Activated CD4-positive, alpha-beta T cell treated with anti-CD3 and anti-CD28 coated beads, Interleukin-2, amount 50 U/mL, for 4 hours (primary cell): ENCODE data around the gene SZT2.
"Not testable (repeated sequence)": the region's sequence is repeated elsewhere in the genome, so short reads cannot be mapped to it uniquely, and the experiment has no call there.

ENCODE experiments used
- DNase-seq, 2 experiments: peaks; one replicate each; pipeline ENCODE4 v3.0.0-alpha.2; 2020

SZT2 gene

DNA sequence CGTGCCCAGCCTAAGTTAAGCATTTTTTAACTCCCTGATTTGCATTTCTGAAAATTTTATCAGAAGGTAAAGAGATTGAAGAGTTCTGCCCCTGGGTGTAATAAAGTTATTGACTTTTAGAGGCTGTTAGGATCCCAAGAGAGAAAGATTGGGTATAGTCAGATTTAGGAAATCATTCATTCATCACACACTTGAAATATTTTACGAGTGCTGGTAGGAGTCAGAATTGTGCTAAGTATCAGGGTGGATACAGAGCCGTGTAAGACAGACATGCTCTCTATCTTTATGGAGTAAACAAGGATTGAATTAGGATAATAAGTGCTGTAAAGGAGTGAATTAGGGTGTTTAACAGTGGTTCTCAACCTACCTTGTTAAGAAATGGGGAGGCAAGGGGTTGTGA lies 3.0 kb downstream of the SZT2 start:
- no peak for DNase-seq

DNA sequence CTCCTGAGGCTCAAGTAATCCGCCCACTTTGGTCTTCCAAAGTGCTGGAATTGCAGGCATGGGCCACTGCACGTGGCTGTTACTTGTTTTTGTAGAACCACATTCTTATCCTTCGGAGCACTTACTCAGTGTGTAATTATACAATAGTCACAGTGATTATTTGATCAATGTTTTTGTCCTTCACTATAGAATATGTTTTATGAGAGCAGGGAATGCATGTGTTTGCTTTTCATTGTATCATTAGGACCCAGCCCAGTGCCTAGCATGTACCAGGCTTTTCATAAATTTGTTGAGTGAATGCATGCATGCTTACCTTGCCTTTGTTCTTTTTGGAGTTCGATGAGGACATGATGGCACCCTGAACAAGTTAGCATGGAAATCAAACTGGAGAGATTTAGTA lies 5.8 kb downstream of the SZT2 start:
- DNase-seq: no peak

DNA sequence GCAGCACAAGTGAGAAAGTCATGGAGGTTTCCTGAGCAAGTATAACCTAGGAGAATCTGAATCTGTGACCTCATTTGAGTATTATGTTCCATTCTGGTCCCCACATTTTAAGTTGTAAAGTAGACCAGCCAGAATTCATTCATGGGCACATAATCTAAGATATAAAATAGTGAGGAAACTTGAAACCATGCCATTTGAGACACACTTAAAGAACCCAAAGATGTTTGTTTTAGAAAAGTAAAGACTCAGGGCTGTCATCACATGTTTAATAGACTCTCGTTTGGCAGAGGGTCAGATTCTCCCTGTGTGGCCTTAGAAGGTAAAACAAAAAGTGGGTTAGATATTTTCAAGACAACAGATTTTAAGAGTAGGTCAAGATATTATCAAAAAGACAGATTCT lies 6.4 kb downstream of the SZT2 start:
- DNase-seq: no peak

DNA sequence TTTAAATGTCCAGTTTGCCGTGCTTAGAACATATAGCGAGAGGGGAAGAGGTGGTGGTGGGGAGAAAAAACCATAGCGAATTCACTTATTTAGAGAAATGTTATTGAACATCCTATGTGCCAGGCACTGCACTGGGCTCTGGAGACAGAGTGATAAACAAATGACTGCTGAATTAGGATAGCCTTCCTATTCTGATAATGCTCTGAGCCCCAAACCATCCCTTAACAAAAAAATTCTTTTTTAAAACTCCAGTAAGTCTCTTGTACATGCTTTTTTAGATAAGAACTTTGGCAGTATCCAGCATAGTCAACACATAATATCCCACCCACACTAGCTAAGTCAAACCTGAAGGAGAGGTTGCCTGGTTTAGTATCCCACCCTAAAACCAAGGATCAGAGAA lies 8.5 kb downstream of the SZT2 start:
- DNase-seq: no peak

DNA sequence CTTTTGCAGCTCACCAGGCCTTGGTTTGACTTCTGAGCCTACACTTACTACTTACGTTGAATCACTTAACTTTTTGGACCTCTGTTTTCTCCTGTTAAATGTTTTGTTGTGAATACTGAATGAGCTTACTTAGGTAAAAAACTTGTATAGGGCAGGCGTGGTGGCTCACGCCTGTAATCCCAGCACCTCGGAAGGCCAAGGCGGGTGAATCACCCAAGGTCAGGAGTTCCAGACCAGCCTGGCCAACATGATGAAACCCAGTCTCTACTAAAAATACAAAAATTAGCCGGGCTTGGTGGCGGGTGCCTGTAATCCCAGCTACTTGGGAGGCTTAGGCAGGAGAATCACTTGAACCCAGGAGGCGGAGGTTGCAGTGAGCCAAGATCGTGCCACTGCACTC lies 10.7 kb downstream of the SZT2 start:
- DNase-seq: not testable (repeated sequence)

DNA sequence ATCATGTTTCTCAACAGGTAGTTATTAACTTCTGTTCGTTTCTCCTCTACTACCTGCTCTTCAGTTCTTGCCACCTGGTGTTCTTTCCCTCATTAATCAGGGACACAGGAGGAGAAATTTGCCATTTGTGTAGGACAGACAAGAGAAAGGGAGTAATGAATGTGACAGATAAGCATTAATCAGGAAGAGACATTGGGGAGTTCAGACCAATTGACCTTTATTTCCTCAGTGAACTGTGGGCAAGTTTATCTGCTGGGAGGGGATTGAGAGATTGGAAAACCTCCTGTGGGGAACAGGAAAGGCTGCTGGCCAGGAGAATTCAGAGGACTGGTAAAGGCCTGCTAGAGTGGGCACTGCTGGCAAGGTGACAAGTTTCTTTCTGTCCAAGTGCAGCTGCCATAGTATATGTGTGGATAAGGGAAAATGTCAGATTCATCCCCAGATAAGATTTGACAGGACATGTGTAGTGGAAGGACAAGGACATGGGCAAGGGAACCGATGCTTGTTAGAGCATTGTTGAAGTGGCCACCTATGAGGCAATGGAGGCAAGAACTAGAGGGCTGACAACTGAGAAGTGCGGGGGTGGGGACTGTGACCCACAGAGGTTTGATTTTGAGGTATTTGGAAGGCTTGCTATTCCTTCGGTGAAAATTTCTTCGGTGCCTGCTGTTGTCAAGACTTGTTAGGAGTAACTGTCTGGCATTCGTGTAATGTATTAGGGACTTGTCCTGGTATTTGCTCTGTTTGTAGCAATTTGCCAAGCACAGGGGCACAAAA lies 12.6 kb downstream of the SZT2 start:
- DNase-seq: no peak

DNA sequence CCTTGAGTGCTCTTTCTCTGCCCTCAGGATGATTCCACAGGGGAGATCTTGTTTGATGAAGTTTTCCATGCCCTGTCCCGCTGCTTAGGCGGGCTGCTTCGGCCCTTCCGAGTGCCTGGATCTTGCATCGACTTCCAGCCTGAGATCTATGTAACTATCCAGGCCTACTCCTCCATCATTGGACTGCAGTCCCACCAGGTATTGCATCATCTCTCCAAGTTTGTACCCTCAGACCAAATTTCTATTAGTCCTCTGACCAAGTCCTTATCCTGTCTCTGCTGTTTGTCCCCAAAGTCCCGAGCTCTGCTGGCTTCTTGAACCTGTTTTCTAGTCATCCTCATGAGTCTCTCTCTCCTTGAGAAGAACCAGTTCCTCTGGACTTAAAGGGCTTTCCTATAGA lies 14.7 kb downstream of the SZT2 start:
- DNase-seq: no peak

DNA sequence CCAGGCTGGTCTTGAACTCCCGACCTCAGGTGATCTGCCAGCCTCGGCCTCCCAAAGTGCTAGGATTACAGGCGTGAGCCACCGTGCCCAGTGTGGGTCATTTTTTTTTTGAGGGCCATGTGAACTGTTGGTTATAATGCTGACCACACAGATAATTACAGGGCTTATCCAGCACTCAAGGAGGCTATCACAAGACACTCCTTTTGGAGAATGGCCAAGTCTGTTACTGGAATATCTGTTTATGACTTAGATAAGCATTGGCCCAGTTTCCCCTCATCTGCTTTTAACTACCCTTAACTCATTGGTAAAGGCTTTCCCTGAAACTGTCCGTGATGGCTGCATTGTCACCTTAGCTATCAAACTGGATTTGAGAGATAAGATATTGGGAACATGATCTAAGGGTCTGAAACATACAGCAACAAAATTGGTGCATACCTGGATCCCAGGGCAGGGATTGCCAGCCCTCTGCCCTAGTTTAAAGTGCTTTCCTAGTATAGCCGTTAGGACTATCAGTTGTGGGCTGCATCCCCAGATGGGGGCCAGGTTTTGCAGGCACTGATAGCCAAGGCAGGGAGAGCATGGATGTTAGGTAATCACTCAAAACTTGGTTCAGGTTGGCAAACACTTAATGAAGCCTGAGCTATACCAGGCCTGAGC lies 15.6 kb downstream of the SZT2 start:
- no peak for DNase-seq

DNA sequence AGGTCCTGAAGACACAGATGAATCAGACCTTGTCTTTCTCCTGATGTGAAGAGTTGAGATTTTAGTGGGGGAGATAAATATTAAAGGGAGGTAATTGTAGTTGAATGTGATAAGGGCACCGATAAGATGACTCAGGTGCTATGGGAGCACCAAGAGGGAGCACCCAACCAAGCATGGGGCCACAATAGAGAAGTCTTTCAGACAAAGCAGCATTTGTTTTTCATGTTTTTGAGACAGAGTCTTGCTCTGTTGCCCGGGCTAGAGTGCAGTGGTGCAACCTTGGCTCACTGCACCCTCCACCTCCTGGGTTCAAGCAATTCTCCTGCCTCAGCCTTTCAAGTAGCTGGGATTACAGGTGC lies 16.2 kb downstream of the SZT2 start:
- no peak for DNase-seq

DNA sequence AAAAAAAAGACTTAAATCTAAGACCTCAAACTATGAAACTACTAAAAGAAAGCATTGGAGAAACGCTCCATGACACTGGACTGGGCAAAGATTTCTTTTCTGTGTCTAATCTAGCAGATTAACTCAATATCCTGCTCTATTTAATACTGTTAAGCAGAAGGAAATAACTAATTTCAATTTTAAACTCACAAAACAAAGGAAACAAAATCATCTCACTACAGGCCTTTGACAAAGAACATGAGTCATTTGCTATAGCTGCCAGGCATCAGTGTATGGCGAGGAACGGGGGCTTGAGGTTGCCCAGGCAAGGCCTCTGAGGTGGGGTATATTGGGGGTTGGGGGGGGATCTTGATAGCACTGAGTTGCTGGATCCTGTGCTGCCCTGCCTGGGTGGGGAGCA lies 20.9 kb downstream of the SZT2 start:
- no peak for DNase-seq

DNA sequence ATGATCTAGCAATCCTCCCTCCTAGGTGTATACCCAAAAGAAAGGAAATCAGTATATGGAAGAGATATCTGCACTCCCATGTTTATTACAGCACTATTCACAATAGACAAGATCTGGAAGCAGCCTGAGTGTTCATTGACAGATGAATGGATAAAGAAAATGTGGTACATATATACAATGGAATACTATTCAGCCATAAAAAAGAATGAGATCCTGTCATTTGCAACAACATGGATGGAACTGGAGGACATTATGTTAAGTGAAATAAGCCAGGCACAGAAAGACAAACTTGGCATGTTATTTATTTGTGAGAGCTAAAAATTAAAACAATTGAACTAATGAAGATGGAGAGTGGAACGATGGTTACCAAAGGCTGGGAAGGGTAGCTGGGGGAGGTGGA lies 23.7 kb downstream of the SZT2 start:
- DNase-seq: not testable (repeated sequence)

DNA sequence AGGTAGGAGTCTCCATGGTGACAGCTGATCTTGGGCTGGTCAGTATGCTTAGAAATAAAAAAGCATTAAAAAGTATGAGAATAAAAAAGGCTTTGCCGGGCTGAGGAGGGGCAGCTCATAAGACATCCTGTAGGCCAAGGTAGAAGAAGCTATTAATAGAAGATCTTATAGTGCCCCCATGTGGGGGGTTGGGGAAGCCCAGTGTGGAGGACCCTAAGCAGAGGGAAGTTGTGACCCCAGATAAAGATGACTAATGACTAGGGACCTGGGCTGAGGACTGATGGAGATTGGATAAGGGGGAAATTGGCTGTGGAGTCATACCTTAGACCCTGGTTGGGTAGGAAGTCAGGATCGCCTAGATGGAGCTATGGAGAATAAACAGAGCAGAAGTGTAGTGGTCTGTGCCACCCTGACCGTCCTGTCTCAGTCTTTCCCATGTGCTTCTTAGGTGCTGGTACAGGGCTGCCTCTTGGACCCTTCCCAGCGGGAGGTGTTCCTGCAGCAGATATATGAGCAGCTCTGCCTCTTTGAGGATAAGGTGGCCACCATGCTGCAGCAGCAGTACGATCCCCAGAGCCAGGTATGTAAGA lies 25.0 kb downstream of the SZT2 start:
- peak; percentile 56 to 61 for DNase-seq

DNA sequence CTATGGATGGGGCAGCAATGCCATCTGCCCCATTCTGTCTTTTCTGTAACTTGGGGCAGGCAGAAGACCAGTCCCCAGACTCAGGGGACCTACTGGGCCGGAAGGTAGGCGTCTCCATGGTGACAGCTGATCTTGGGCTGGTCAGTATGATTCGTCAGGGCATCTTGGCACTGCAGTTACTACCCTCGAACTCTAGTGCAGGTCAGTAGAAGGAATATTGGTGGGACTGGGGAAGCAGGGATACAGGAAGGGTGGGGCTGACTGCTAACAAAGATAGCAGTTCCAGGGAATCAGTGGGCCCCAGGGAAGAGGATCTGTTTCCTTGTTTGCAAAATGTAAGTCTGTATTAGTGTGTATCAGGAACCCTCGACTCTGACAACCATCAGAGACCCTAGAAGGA lies 26.2 kb downstream of the SZT2 start:
- DNase-seq: no peak

DNA sequence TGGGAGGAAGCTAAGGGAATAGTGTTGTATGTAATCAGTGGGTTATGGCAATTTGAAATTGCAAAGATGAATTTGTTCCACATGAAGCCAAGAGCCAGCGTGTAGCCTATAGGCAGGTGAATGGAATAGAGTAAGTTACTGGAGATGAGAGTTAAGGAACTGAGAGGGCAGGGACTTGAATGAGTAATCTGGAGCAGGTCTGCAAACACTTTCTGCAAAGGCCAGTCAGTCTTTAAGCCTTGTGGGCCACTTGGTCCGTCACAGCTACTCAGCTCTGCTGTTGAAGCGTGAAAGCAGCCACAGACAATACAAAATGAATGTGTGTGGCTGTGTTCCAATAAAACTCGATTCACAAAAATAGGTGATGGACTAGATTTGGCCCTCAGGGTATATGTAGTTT lies 29.2 kb downstream of the SZT2 start:
- no peak for DNase-seq

DNA sequence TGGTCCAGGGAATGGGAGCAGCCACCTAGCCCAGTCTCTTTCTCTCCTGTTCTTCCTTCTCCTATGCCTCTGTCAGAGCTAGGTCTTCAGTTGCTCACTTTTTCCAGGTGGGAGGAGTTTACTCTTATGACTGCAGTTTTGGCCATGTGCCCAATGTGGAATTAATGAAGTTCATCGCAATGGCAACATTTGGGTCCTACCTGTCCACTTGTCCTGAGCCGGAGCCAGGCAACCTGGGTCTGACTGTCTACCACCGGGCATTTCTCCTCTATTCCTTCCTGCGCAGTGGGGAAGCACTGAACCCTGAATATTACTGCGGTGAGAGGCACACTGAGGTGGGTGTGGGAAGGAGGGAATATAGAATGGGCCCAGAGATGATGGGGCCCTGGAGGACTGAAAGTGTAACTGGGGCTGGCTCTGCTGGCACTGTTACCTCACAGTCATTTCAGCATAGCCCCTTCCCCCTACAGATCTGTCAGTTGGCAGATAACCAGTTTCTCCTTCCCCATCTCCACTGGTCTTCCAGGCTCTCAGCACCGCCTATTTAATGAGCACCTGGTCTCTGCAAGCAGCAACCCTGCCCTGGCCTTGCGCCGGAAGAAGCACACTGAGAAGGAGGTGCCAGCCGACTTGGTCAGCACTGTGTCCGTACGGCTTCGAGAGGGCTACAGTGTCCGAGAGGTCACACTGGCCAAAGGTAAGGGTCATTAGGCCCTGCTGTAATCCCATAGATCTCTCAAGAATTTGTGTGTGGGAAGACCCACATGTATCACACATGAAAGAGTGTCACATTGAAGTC lies 30.1 kb downstream of the SZT2 start:
- DNase-seq: no peak

DNA sequence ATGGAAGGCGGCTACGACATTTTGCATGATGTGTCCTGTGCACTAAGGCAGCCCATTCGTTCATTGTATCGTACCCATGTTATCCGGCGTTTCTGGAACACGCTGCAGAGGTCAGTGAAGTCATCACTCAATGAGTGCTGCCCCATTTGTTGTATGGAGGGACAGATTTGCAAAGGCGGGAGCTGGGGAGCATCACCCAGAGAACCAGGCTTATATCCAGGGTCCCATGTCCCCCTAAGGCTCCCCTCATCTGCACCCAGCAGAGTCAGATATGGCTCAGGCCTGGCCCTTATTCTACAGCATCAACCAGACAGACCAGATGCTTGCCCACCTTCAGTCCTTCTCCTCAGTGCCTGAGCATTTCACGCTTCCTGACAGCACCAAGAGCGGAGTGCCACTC lies 31.2 kb downstream of the SZT2 start:
- DNase-seq: no peak

DNA sequence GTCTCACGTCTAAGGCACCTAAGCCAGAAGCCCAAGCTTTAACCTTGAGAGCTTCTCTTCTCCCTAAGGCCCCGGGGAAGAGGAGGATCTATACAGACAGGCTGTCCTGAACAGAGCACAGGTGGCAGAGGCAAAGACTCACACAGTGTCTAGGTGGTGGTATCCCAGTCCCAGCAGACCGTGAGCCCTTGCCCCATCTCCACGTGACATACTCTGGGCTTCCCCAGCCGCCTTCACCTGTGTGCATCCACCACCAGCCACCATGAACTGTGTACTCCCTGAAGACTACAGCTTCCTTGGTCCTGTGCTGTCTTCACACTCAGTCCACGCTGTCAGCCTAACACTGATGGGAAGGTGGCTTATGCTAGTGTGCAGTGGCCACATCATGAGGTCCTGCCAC lies 31.7 kb downstream of the SZT2 start:
- no peak for DNase-seq

DNA sequence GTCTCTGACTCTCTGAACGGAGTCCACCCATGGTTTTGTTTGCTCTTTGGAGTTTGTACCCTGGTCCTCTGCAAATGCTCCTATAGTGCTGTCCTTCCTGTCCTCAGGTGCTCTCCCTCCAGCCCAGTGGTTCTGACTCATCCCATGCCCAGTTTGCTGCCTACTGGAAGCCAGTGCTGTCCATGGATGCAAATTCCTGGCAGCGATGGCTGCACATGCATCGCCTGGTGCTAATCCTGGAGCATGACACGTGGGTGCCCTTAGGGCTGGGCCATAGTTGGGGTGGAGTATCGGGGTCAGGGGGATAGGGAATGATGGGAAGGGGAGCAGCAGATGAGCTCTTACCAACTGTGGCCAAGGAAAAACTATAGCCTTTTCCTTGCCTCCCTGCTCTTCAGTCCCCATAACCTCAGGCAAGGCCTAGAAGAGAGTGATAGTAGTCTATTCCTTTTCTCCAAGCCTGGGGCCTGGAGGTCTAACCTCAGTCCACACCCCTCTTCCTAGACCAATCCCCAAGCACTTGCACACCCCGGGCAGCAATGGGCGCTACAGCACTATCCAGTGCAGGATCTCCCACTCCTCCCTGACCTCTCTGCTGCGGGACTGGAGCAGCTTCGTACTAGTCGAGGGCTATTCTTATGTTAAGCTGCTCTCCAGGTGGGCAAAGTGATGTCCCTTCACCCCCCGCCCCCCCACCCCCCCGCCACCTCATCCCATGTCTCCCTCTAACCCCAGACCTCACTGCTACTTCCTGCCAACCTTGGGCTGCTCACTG lies 32.5 kb downstream of the SZT2 start:
- DNase-seq: no peak

DNA sequence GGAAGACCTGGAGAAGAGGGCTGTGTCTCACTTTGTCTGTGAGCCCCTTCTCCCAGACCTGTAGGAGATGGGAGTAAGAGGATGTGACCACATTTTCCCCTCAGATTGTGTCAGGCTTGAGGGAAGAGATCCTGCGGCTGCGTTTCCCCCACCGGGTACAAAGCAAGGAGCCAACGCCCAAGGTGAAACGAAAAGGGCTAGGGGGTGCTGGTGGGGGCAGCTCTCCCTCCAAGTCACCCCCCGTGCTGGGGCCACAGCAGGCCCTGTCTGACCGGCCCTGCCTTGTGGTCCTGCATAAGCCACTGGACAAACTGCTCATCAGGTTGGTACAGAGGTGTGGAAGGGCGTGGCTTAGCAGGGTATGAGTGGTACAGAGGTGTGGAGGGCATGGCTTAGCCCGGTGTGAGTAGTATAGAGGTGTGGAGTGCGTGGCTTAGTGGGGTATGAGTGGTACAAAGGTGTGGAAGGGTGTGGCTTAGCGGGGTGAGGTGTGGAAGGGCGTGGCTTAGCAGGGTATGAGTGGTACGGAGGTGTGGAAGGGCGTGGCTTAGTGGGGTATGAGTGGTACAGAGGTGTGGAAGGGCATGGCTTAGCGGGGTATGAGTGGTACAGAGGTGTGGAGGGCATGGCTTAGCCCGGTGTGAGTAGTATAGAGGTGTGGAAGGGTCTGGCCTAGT lies 33.4 kb downstream of the SZT2 start:
- DNase-seq: no peak

DNA sequence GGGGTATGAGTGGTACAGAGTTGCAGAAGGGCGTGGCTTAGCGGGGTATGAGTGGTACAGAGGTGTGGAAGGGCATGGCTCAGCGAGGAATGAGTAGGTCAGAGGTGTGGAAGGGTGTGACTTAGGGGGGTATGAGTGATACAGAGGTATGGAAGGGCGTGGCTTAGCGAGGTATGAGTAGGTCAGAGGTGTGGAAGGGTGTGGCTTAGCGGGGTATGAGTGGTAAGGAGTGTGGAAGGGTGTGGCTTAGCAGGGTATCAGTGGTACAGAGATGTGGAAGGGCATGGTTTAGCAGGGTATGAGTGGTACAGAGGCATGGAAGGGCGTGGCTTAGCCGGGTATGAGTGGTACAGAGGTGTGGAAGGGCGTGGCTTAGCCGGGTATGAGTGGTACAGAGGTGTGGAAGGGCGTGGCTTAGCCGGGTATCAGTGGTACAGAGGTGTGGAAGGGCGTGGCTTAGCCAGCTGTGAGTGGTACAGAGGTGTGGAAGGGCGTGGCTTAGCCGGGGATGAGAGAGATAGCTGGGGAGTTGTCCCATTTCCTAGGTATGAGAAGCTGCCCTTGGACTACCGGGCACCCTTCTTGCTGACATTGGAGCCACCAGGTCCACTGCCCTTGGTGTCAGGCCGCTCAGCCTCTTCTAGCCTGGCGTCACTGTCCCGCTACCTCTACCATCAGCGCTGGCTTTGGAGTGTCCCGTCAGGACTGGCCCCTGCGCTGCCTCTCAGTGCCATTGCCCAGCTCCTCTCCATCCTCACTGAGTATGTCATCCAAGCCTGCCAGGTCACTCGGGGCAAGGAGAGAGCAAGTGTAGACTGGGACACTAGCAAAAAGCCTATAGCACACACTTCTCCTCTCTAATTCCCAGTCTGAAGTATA lies 34.2 kb downstream of the SZT2 start:
- no peak for DNase-seq

DNA sequence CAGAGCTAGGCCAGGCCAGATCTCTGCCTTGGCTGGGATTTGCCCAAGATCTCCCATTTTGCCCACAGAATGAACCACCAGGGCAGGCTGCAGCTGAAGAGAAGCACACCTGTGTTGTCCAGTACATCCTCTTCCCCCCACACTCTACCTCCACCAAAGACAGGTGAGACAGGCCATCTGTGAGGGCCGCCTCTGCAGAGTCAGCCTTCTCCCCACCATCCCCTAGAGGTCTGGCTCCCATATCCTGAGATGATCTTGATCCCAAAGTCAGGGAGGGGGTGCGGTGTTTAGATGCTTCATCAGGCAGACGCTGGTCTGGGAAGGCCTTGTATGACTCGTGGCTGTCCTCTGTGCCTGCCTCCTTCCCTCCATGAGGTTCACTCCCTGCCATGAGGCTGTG lies 35.3 kb downstream of the SZT2 start:
- no peak for DNase-seq
